SJSA1 (cell line): ENCODE data around the gene RRP1. TPM values are rescaled to one million over a fixed set of nuclear protein-coding genes. Genes with fewer than 3 reads are reported as not detected.
A peak's percentile ranks its signal among the peaks of the same experiment; 100 is the strongest.

Experiments used
- DNase-seq, 2 experiments: peaks; one replicate each; pipeline ENCODE4 v3.0.0-alpha.2; 2015 to 2020; ENCODE audit warnings: low spot score in 2 of 2, low read depth in 1 of 2
- H3K27ac ChIP-seq: fragments of 250-450 bp; sonication (Bioruptor Pico); 2 replicates; pipeline ENCODE4 v1.5.1; 2020; ENCODE audit warnings: mild to moderate bottlenecking, moderate library complexity
- H3K27me3 ChIP-seq: fragments of 250-450 bp; sonication (Bioruptor Pico); replicated peaks from 2 replicates; pipeline ENCODE4 v1.5.1; 2020; ENCODE audit warnings: mild to moderate bottlenecking, moderate library complexity
- H3K36me3 ChIP-seq: fragments of 250-450 bp; sonication (Bioruptor Pico); 2 replicates; pipeline ENCODE4 v1.5.1; 2020; ENCODE audit warnings: mild to moderate bottlenecking
- H3K4me1 ChIP-seq: fragments of 250-450 bp; sonication (Bioruptor Pico); replicated peaks from 2 replicates; pipeline ENCODE4 v1.6.1; 2021; ENCODE audit warnings: mild to moderate bottlenecking
- H3K4me3 ChIP-seq: fragments of 250-450 bp; sonication (Bioruptor Pico); 2 replicates; pipeline ENCODE4 v1.5.1; 2020; ENCODE audit warnings: mild to moderate bottlenecking
- H3K9me3 ChIP-seq: fragments of 250-450 bp; sonication (Bioruptor Pico); replicated peaks from 2 replicates; pipeline ENCODE4 v1.5.1; 2020; ENCODE audit warnings: mild to moderate bottlenecking
- total RNA-seq: library from RNA; depleted of rRNA; stranded (reverse); fragments of >200 nt; shearing (Covaris generic); gene quantifications from 2 replicates; pipeline ENCODE4 v1.2.3, GENCODE V29; 2014

Gene RRP1
- total RNA-seq, 1 experiment from 2014 or later = 29.2 TPM

DNA sequence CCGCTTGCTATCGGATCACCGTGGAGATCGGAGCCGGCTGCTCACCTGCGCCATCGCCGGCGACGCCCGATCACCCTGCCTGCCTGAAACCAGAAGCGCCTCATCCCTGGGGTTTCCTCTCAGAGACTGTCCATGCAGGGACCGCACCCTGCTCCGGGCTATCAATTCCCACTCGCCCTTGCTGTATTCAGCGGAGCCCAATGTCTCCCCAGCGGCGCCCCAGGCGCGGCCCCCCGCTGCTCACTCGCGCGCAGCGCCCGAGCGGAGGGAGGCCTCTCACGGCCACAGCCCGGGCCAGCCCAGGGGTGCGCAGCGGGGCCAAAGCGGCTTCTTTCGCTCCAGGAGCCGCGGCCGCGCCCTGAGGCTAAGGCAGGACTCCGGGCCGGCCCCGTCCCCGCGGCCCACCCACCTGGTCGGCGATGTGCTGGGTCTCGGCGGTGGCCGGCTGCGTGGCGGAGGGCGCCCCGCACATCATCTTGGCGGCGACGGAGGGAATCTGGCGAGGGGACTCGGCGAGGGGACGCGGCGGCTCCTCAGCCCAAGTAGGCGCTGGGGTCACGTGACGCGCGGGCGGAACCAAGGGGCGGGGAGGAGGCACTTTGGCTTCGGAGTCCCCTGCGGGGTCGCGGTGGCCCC is 13.5 kb upstream of the RRP1 start, which contains the start of gene CSTB:
Gene CSTB, minus strand, starts transcription at position 514 of the 636 bp plus-strand sequence. Its CDS starts 39 bp downstream, at position 475.
- DNase-seq = peak; percentile 83 to 84
- peak within 1 kb of the TSS; percentile 88 for H3K27ac ChIP-seq
- H3K36me3 ChIP-seq = peaks cover 29% of the 10 kb centered on the region
- H3K9me3 ChIP-seq = no peaks in the 10 kb centered on the region
- H3K4me3 ChIP-seq = peak within 1 kb of the TSS; percentile 94
- H3K27me3 ChIP-seq = no peaks in the 10 kb centered on the region
- peaks cover 10% of the 10 kb centered on the region for H3K4me1 ChIP-seq

DNA sequence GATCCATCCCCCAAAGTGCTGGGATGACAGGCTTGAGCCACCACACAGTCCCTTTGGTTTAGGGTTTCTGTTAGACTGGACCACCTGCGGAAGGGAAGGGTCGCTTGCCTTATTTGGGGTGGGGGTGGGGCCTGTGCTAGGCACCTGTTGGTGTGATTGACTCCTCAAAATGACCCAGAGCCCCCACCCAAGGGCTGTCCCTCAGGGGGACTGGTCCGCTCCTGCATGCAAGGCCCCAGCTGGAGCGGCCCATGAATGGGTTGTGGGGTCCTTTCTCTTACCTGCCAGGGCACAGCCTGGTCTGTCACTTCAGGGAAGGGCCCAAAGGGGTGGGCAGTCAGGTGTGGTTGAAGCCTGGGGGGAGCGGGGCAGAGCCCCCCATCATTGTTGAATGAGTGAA is 11.4 kb upstream of the RRP1 start:
- no peak overlapping the region for H3K4me3 ChIP-seq
- H3K36me3 ChIP-seq = peaks cover 27% of the 10 kb centered on the region
- H3K4me1 ChIP-seq = peaks cover 10% of the 10 kb centered on the region
- no peaks in the 10 kb centered on the region for H3K9me3 ChIP-seq
- DNase-seq = no peak
- no peaks in the 10 kb centered on the region for H3K27me3 ChIP-seq
- no peak overlapping the region for H3K27ac ChIP-seq

GRCh38 chr21:43778469-43779335 is 10.7 kb upstream of the RRP1 start:
- no peak for DNase-seq
- Histone ChIP-seq H3K9me3 (no peaks in the 10 kb centered on the region), H3K36me3 (peaks cover 20% of the 10 kb centered on the region), H3K4me3 (no peak overlapping the region), H3K4me1 (peaks cover 10% of the 10 kb centered on the region), H3K27ac (no peak overlapping the region), H3K27me3 (no peaks in the 10 kb centered on the region)

DNA sequence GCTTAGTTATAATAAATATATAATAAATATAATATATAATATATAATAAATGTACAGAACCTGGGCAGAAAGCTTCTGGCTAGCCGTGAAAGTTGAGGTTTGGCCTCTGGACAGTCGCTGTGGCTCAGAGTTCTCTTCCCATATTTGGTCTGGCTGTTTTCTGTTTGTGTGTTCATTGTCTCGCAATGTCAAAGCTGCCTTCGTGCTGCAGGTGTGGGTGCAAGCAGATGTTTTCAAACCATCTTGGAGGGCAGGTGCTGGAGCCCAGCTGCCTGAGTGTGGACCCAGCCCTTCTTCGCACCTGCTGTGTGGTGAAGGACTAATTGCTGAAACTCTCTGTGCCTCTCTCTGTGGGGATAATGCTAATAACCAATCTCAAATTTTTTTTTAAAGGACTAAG is 9.7 kb upstream of the RRP1 start:
- Histone ChIP-seq H3K36me3 (peaks cover 10% of the 10 kb centered on the region), H3K4me3 (no peak overlapping the region), H3K9me3 (no peaks in the 10 kb centered on the region), H3K27me3 (no peaks in the 10 kb centered on the region), H3K27ac (no peak overlapping the region), H3K4me1 (peaks cover 9% of the 10 kb centered on the region)
- DNase-seq = no peak

GRCh38 chr21:43781846-43782245 is 7.5 kb upstream of the RRP1 start:
- H3K9me3 ChIP-seq = no peaks in the 10 kb centered on the region
- H3K27me3 ChIP-seq = no peaks in the 10 kb centered on the region
- H3K27ac ChIP-seq = no peak overlapping the region
- no peak for DNase-seq
- H3K4me1 ChIP-seq = no peaks in the 10 kb centered on the region; the same call in 1 of the 2 replicates
- no peak overlapping the region for H3K4me3 ChIP-seq
- H3K36me3 ChIP-seq = no peaks in the 10 kb centered on the region

GRCh38 chr21:43782431-43783097 is 6.8 kb upstream of the RRP1 start:
- H3K4me1 ChIP-seq = no peaks in the 10 kb centered on the region; the same call in 1 of the 2 replicates
- H3K9me3 ChIP-seq = no peaks in the 10 kb centered on the region
- no peaks in the 10 kb centered on the region for H3K36me3 ChIP-seq
- no peak overlapping the region for H3K4me3 ChIP-seq
- no peak for DNase-seq
- no peak overlapping the region for H3K27ac ChIP-seq
- H3K27me3 ChIP-seq = no peaks in the 10 kb centered on the region

DNA sequence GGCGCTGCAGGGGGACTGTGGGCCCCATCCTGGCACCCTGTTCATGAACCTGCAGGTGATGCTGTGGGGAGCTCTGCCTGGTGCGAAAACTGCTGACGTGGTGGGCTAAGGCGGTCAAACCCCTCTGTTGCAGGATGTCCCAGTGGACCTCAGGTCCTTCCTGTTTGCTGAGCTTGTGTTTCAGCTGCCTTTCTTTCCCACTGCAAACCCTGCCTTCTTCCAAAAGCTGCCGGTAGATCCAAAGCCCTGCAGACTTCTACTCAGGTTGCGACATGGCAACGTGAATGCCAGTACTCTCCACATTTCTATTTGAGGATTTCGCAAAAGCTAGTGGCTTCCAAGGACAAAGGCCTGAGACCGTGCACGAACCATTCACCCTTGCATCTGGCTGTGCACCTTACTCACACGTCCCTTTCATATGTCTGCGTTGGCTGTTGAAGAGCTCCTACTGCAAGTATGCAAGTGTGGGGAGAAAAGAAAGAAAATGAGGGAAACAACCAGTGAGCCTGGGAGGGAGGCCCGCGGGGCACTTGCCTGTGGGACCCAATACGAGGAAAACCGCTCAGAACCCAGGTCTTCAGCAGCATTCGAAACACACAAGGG is 6.2 kb upstream of the RRP1 start:
- no peak for DNase-seq
- Histone ChIP-seq H3K9me3 (no peaks in the 10 kb centered on the region), H3K4me3 (no peak overlapping the region), H3K4me1 (no peaks in the 10 kb centered on the region; the same call in 1 of the 2 replicates), H3K36me3 (no peaks in the 10 kb centered on the region), H3K27ac (no peak overlapping the region), H3K27me3 (no peaks in the 10 kb centered on the region)

DNA sequence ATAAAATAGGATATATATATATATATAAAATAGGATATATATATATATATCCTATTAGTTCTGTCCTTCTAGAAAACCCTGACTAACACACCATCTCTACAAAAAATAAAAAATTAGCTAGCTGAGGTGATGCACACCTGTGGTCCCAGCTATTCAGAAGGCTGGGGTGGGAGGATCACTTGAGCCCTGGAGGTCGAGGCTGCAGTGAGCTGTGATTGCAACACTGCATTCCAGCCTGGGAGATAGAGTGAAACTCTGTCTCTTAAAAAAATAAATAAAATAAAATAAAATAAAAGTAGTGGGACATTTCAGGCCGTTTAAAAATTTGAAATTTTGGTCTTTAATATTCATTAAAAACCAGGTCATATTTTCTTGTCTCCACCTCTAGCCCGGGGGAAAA is 4.2 kb upstream of the RRP1 start:
- H3K27ac ChIP-seq = no peak overlapping the region
- no peak overlapping the region for H3K4me3 ChIP-seq
- H3K4me1 ChIP-seq = peaks cover under 1% of the 10 kb centered on the region
- no peak for DNase-seq
- H3K27me3 ChIP-seq = no peaks in the 10 kb centered on the region
- no peaks in the 10 kb centered on the region for H3K9me3 ChIP-seq
- H3K36me3 ChIP-seq = peaks cover 5% of the 10 kb centered on the region

DNA sequence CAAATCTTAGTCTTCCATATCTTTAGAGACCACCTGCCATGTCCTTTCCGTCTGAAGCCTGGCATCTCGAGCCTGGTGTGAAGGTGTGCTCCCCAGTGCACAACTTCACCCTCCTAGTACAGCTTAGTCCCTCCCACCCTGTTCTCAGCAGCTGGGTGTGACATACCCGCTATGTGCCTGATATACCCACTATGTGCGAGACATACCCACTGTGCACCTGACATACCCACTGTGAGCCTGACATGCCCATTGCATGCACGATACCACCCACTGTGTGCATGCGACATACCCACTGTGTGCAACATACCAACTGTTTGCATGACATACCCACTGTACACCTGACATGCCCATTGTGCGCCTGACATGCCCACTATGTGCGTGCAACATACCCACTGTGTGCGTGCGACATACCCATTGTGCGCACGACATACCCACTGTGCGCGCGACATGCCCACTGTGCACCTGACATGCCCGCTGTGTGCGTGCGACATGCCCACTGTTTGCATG is 3.0 kb upstream of the RRP1 start:
- Histone ChIP-seq H3K9me3 (no peaks in the 10 kb centered on the region), H3K4me1 (peaks cover 7% of the 10 kb centered on the region), H3K27ac (no peak overlapping the region), H3K36me3 (peaks cover 13% of the 10 kb centered on the region), H3K4me3 (no peak overlapping the region), H3K27me3 (no peaks in the 10 kb centered on the region)
- DNase-seq = no peak

DNA sequence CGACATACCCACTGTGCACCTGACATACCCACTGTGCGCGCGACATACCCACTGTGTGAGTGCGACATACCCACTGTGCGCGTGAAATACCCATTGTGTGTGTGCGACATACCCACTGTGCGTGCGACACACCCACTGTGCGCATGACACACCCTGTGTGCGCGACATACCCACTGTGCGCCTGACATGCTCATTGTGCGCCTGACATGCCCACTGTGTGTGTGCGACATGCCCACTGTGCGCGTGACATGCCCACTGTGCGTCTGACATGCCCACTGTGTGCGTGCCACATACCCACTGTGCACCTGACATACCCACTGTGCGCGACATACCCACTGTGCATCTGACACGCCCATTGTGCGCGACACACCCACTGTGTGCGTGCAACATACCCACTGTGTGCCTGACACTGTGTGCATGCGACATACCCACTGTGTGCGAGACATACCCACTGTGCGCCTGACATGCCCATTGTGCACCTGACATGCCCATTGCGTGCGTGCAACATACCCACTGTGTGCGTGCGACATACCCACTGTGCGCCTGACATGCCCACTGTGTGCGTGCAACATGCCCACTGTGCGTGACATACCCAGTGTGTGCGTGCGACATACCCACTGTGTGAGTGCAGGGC is 2.5 kb upstream of the RRP1 start:
- no peak overlapping the region for H3K27ac ChIP-seq
- no peak overlapping the region for H3K4me3 ChIP-seq
- DNase-seq = no peak
- H3K27me3 ChIP-seq = no peaks in the 10 kb centered on the region
- no peaks in the 10 kb centered on the region for H3K9me3 ChIP-seq
- peaks cover 7% of the 10 kb centered on the region for H3K4me1 ChIP-seq
- peaks cover 19% of the 10 kb centered on the region for H3K36me3 ChIP-seq

GRCh38 chr21:43790010-43790524 is 690 bp downstream of the RRP1 start:
- H3K27ac ChIP-seq = peak overlapping the region; percentile 25; the same call in 1 of the 2 replicates

DNA sequence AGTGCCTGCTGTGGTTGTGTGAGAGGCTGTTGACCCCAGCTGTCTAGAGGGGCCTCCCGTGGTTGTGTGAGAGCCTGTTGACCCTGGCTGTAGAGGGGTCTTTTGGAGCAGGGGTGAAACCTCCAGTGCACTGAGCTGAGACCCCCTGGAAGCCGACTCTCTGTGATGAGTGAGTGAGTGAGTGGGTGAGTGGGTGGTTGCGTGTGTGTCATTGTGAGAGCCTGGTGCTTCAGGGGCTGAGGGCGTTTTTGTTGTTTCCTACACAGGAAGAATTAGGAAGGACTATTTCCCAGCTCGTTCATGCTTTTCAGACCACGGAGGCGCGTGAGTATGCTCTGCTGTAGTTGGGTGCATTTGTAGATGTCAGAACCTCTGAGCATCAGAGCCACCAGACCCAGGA is 3.0 kb downstream of the RRP1 start:
- Histone ChIP-seq H3K27me3 (no peaks in the 10 kb centered on the region), H3K36me3 (peaks cover 71% of the 10 kb centered on the region)

More at GRCh38 chr21:43790010-43790524, 690 bp downstream of the RRP1 start:
- no peak for DNase-seq
- Histone ChIP-seq H3K4me1 (peaks cover 7% of the 10 kb centered on the region), H3K9me3 (no peaks in the 10 kb centered on the region), H3K36me3 (peaks cover 50% of the 10 kb centered on the region), H3K27me3 (no peaks in the 10 kb centered on the region), H3K4me3 (peak overlapping the region; percentile 87)

DNA sequence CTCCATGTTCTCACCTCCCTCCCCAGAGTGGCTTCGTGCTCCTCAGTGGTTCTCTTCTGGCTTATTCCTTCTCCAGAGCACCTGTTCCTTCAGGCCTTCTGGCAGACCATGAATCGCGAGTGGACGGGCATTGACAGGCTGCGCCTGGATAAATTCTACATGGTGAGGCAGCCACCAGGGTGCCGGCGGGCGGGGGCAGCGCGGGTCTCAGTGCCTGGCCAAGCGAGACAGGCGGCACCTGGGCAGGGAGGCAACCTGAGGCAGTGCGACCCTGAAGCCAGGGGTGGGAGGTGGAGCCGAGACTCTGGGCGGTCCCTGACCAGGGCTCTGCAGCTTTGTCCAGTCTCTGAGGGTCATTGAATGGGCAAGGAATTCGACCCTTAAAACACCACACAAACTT is 3.9 kb downstream of the RRP1 start:
- DNase-seq = no peak
- Histone ChIP-seq H3K4me1 (peaks cover 7% of the 10 kb centered on the region), H3K4me3 (no peak overlapping the region), H3K9me3 (no peaks in the 10 kb centered on the region), H3K27me3 (no peaks in the 10 kb centered on the region), H3K27ac (no peak overlapping the region), H3K36me3 (peaks cover 79% of the 10 kb centered on the region)

More for the DNA sequence above, 3.0 kb downstream of the RRP1 start:
- H3K4me1 ChIP-seq = peaks cover 7% of the 10 kb centered on the region
- H3K9me3 ChIP-seq = no peaks in the 10 kb centered on the region
- H3K27ac ChIP-seq = no peak overlapping the region
- H3K4me3 ChIP-seq = no peak overlapping the region
- DNase-seq = no peak
